ENCODE results near the gene ZNF71.
"Not testable (repeated sequence)": the region's sequence is repeated elsewhere in the genome, so short reads cannot be mapped to it uniquely, and the experiment has no call there.

GRCh38 chr19:56672610-56673009 is 77.5 kb downstream of the ZNF71 start:
- TF ChIP-seq CTCF (conservative IDR thresholded peaks at IDR 0.05 in 1 of 2, IDR thresholded peaks at IDR 0.05 in 1 of 2; ENCODE audit: low read depth in 1 of 2, low read length in 2 of 2); EZH2 (IDR thresholded peaks at IDR 0.05; ENCODE audit: low read length, missing control alignments): not testable (repeated sequence)

All from fibroblast of lung (primary cell).